Adrenal gland (tissue), 12 donors: ENCODE measurements around the gene PTGES2. TPM values are rescaled to one million over a fixed set of nuclear protein-coding genes. Genes with fewer than 3 reads are reported as not detected.
A peak's percentile ranks its signal among the peaks of the same experiment; 100 is the strongest.

Source experiments
- DNase-seq, 7 donors: peaks; one replicate each; pipeline ENCODE4 v3.0.0-alpha.2; 2019 to 2020
- H3K27ac ChIP-seq, 5 donors: fragments of 200-600 bp; sonication (generic) in 4 of 5; 1 replicate in 3 of 5; 2 replicates in 2 of 5; pipeline versions ENCODE4 v1.5.1 to v1.8.0; 2016 to 2020; ENCODE audit warnings: mild to moderate bottlenecking in 1 of 5
- H3K27me3 ChIP-seq: fragments of 200-600 bp; 2 replicates; pipeline ENCODE4 v1.8.0; 2021
- H3K36me3 ChIP-seq, 2 donors: fragments of 200-600 bp; replicated peaks in 1 of 2; 1 replicate in 1 of 2; 2 replicates in 1 of 2; pipeline versions ENCODE4 v1.5.1 to v1.8.0; 2018 to 2022
- H3K4me1 ChIP-seq, 2 donors: fragments of 200-600 bp; replicated peaks in 1 of 2; 1 replicate in 1 of 2; 2 replicates in 1 of 2; pipeline versions ENCODE4 v1.5.1 to v1.8.0; 2018 to 2021
- H3K4me3 ChIP-seq, 4 donors: fragments of 200-600 bp; sonication (generic) in 3 of 4; one replicate each; pipeline ENCODE4 v1.5.1; 2016 to 2018
- H3K9me3 ChIP-seq, 3 donors: fragments of 200-600 bp; sonication (generic) in 1 of 3; replicated peaks in 1 of 3; 1 replicate in 2 of 3; 2 replicates in 1 of 3; pipeline versions ENCODE4 v1.5.1 to v1.8.0; 2016 to 2021
- CTCF ChIP-seq, 6 experiments: fragments of 450-650 bp in 4 of 6; fragments of 200-600 bp in 2 of 6; sonication (generic) in 1 of 6; IDR thresholded peaks; 1 replicate in 5 of 6; 2 replicates in 1 of 6; pipeline versions ENCODE4 v1.5.1 to v1.8.0; 2016 to 2021; ENCODE audit warnings: antibody characterized with exemption in 6 of 6, mild to moderate bottlenecking in 2 of 6, moderate library complexity in 1 of 6
- POLR2A ChIP-seq, 2 donors: fragments of 450-650 bp; IDR thresholded peaks; one replicate each; pipeline ENCODE4 v1.6.1; 2017; ENCODE audit warnings: antibody characterized with exemption in 2 of 2, mild to moderate bottlenecking in 2 of 2, moderate library complexity in 1 of 2
- WGBS, 4 donors: extraction: QIAGEN DNeasy Blood & Tissue Kit in 2 of 4; methylation state at CpG; one replicate each; pipeline versions ENCODE4 v1.1.5 to v1.1.7; 2013 to 2017; 5-methylcytosine and 5-hydroxymethylcytosine counted together
- intact Hi-C, 2 donors: fragments of 100-400 bp; cut with DNase I; formaldehyde crosslinking; loops; one replicate each; pipeline versions ENCODE4 v1.14.1 to v1.15.0; 2022 to 2023
- polyA plus RNA-seq, 3 donors: library from polyadenylated mRNA; stranded (reverse); fragments of 200-250 nt in 2 of 3; fragments of 350-450 nt in 1 of 3; fragmentation: Illumina TruSeq in 1 of 3; extraction: RNeasy Lipid Tissue Mini Kit (QIAGEN cat#74804) in 1 of 3; gene quantifications; one replicate each; pipeline ENCODE4 v1.2.3, GENCODE V29; 2013 to 2014
- total RNA-seq, 9 donors: library from RNA; depleted of rRNA in 4 of 9; stranded (reverse); fragments of >200 nt in 4 of 9; fragments of 120-200 nt in 1 of 9; fragmentation: NEBNext Ultra II Directional in 1 of 9; extraction: Animal tissue kit (Norgen Biotek cat#: 25700) in 1 of 9; gene quantifications; one replicate each; pipeline versions ENCODE4 v1.1.0 to v1.2.4, GENCODE V29; 2013 to 2023
- donor health status: healthy with polysubstance abuse.
- donor health status: Bipolar disorder and iron deficiency.
- donor health status: DM: yes; HTN: yes; CAD: no.
- donor health status: DM: no; HTN: no; CAD: no.
- donor health status: DM: no; HTN: no; CAD: no.
- donor health status: DM: yes; HTN: yes; CAD: no.

Gene PTGES2
- total and polyA plus RNA-seq, 12 donors, result 64.8 to 147 (median 98.4) TPM

GRCh38 chr9:128159784-128160602, 32.5 kb upstream of the PTGES2 start, which contains the start of gene BBLN:
TSS of gene BBLN (plus strand) at chr9:128160265. CDS start at chr9:128160408, 143 bp downstream.
- TF ChIP-seq POLR2A (IDR thresholded peaks at IDR 0.05) (peak; percentile 73 to 87), CTCF (IDR thresholded peaks at IDR 0.05) (no peak)
- H3K4me1 ChIP-seq, result peaks cover 27 to 41% of the 10 kb centered on the region in 2 donors
- intact Hi-C loops, result no loop called here
- H3K9me3 ChIP-seq, result no peaks in the 10 kb centered on the region
- DNase-seq, result peak; percentile 95 to 97 (median 96)
- no peaks in the 10 kb centered on the region for H3K27me3 ChIP-seq
- peak within 1 kb of the TSS in 4 of 5 donors; percentile 56 to 82 (median 80) for H3K27ac ChIP-seq
- 0 to 1% (median 0%) methylated on average over 3 to 74 of the region's 77 CpGs; no CpG with 5 or more reads in 1 of the 4 donors for WGBS, 4 donors
- peaks cover 0 to 14% of the 10 kb centered on the region in 2 donors for H3K36me3 ChIP-seq
- H3K4me3 ChIP-seq, result peak within 1 kb of the TSS; percentile 58 to 89 (median 75)

- 23 to 60% (median 42%) methylated on average over 5 to 11 of the region's 11 CpGs for WGBS, 4 donors
- Histone ChIP-seq H3K36me3 (peaks cover 0 to 12% of the 10 kb centered on the region in 2 donors), H3K4me1 (peaks cover 27 to 36% of the 10 kb centered on the region in 2 donors), H3K9me3 (no peaks in the 10 kb centered on the region), H3K27ac (peak overlapping the region in 2 of 5 donors; percentile 45 to 82), H3K4me3 (peak overlapping the region in 1 of 4 donors; percentile 58), H3K27me3 (no peaks in the 10 kb centered on the region)
- intact Hi-C loops, result no loop called here
- no peak for TF ChIP-seq POLR2A (IDR thresholded peaks at IDR 0.05)
- TF ChIP-seq CTCF (IDR thresholded peaks at IDR 0.05), result no peak
- peak in 2 of 7 donors; percentile 49 to 52 for DNase-seq
Measured at GRCh38 chr9:128159522-128159783, 31.9 kb upstream of the PTGES2 start.

- DNase-seq, result no peak
- Histone ChIP-seq H3K4me3 (no peak overlapping the region), H3K9me3 (no peaks in the 10 kb centered on the region), H3K4me1 (peaks cover 4 to 8% of the 10 kb centered on the region in 2 donors), H3K27ac (no peak overlapping the region), H3K36me3 (no peaks in the 10 kb centered on the region), H3K27me3 (no peaks in the 10 kb centered on the region)
- intact Hi-C loops, result no loop called here
- TF ChIP-seq CTCF (IDR thresholded peaks at IDR 0.05) (no peak), POLR2A (IDR thresholded peaks at IDR 0.05) (no peak)
- 73 to 85% (median 78%) methylated on average over 7 of the region's 7 CpGs for WGBS, 4 donors
Measured at GRCh38 chr9:128155736-128156500, 28.4 kb upstream of the PTGES2 start.

GRCh38 chr9:128153947-128154695, 26.6 kb upstream of the PTGES2 start:
- H3K36me3 ChIP-seq, result no peaks in the 10 kb centered on the region
- TF ChIP-seq POLR2A (IDR thresholded peaks at IDR 0.05) (no peak), CTCF (IDR thresholded peaks at IDR 0.05) (no peak)
- no peak for DNase-seq
- no peak overlapping the region for H3K27ac ChIP-seq
- no peak overlapping the region for H3K4me3 ChIP-seq
- H3K9me3 ChIP-seq, result no peaks in the 10 kb centered on the region
- intact Hi-C loops, result no loop called here
- no peaks in the 10 kb centered on the region for H3K27me3 ChIP-seq
- 88 to 93% (median 88%) methylated on average over 8 to 13 of the region's 13 CpGs; no CpG with 5 or more reads in 1 of the 4 donors for WGBS, 4 donors
- H3K4me1 ChIP-seq, result peaks cover 0 to 4% of the 10 kb centered on the region in 2 donors
